Trophoblast cell (in vitro differentiated cells and primary cell): Measurements from ENCODE around the gene PRSS3.

Experiments used
- DNase-seq, 2 donors: peaks; one replicate each; pipeline ENCODE4 v3.0.0-alpha.2; 2016
- H2AFZ ChIP-seq: 2 replicates; pipeline ENCODE4 v1.6.1; 2013; ENCODE audit warnings: low read length, moderate library complexity, mild to moderate bottlenecking; ENCODE audit not compliant: insufficient read depth, poor library complexity
- H2AK5ac ChIP-seq: 2 replicates; pipeline ENCODE4 v1.6.1; 2013; ENCODE audit warnings: mild to moderate bottlenecking, low read length
- H2BK120ac ChIP-seq: 2 replicates; pipeline ENCODE4 v1.6.1; 2013; ENCODE audit warnings: low read length, mild to moderate bottlenecking, moderate library complexity; ENCODE audit not compliant: insufficient read depth, poor library complexity
- H2BK12ac ChIP-seq: 2 replicates; pipeline ENCODE4 v1.6.1; 2013; ENCODE audit warnings: mild to moderate bottlenecking, low read length, moderate library complexity
- H2BK5ac ChIP-seq: 2 replicates; pipeline ENCODE4 v1.6.1; 2013; ENCODE audit warnings: low read length, low read depth, moderate library complexity, mild to moderate bottlenecking; ENCODE audit not compliant: poor library complexity
- H3K14ac ChIP-seq: 2 replicates; pipeline ENCODE4 v1.6.1; 2013; ENCODE audit warnings: mild to moderate bottlenecking, low read length
- H3K18ac ChIP-seq: 2 replicates; pipeline ENCODE4 v1.6.1; 2013; ENCODE audit warnings: mild to moderate bottlenecking, low read length
- H3K23ac ChIP-seq: 2 replicates; pipeline ENCODE4 v1.6.1; 2013; ENCODE audit warnings: low read length
- H3K27ac ChIP-seq: 2 replicates; pipeline ENCODE4 v1.5.1; 2013; ENCODE audit warnings: low read depth, mild to moderate bottlenecking, inconsistent platforms, low read length, moderate library complexity
- H3K27me3 ChIP-seq: 2 replicates; pipeline ENCODE4 v1.6.1; 2013; ENCODE audit warnings: inconsistent platforms, mild to moderate bottlenecking, low read length, moderate library complexity; ENCODE audit not compliant: insufficient read depth
- H3K36me3 ChIP-seq, 2 experiments: 1 replicate in 1 of 2; 2 replicates in 1 of 2; pipeline ENCODE4 v1.6.1; 2013; ENCODE audit warnings: low read length in 2 of 2, mild to moderate bottlenecking in 2 of 2, moderate library complexity in 1 of 2; ENCODE audit not compliant: insufficient read depth in 2 of 2, control insufficient read depth in 1 of 2
- H3K4ac ChIP-seq: 2 replicates; pipeline ENCODE4 v1.6.1; 2013; ENCODE audit warnings: low read depth, mild to moderate bottlenecking, low read length, moderate library complexity
- H3K4me1 ChIP-seq, 2 experiments: 1 replicate in 1 of 2; 2 replicates in 1 of 2; pipeline ENCODE4 v1.6.1; 2013; ENCODE audit warnings: low read length in 2 of 2, mild to moderate bottlenecking in 2 of 2, moderate library complexity in 1 of 2; ENCODE audit not compliant: insufficient read depth in 2 of 2, control insufficient read depth in 1 of 2
- H3K4me2 ChIP-seq: 2 replicates; pipeline ENCODE4 v1.6.1; 2013; ENCODE audit warnings: inconsistent platforms, mild to moderate bottlenecking, low read length, moderate library complexity
- H3K4me3 ChIP-seq: 2 replicates; pipeline ENCODE4 v1.5.1; 2013; ENCODE audit warnings: mild to moderate bottlenecking, low read depth, low read length, inconsistent platforms
- H3K79me1 ChIP-seq: one replicate; pipeline ENCODE4 v1.6.1; 2013; ENCODE audit warnings: low read length
- H3K79me2 ChIP-seq: 2 replicates; pipeline ENCODE4 v1.6.1; 2013; ENCODE audit warnings: low read length, mild to moderate bottlenecking; ENCODE audit not compliant: control insufficient read depth, insufficient read depth, poor library complexity
- H3K9ac ChIP-seq: 2 replicates; pipeline ENCODE4 v1.6.1; 2013; ENCODE audit warnings: mild to moderate bottlenecking, low read length
- H3K9me3 ChIP-seq: 2 replicates; pipeline ENCODE4 v1.6.1; 2013; ENCODE audit warnings: low read depth, mild to moderate bottlenecking, control low read depth, inconsistent platforms, low read length; ENCODE audit not compliant: insufficient read depth
- H4K12ac ChIP-seq: 2 replicates; pipeline ENCODE4 v1.6.1; 2013; ENCODE audit warnings: low read depth, mild to moderate bottlenecking, low read length, moderate library complexity
- H4K8ac ChIP-seq: 2 replicates; pipeline ENCODE4 v1.6.1; 2013; ENCODE audit warnings: low read depth, mild to moderate bottlenecking, low read length, moderate library complexity
- H4K91ac ChIP-seq: one replicate; pipeline ENCODE4 v1.6.1; 2013; ENCODE audit warnings: low read depth, mild to moderate bottlenecking, low read length, moderate library complexity
- WGBS: extraction: QIAGEN DNeasy Blood & Tissue Kit; methylation state at CpG from one replicate; pipeline ENCODE4 v1.1.7; 2013; ENCODE audit warnings: missing lambda C conversion rate; ENCODE audit not compliant: insufficient read length, insufficient coverage; ENCODE audit errors: extremely low coverage; 5-methylcytosine and 5-hydroxymethylcytosine counted together

PRSS3 gene

DNA sequence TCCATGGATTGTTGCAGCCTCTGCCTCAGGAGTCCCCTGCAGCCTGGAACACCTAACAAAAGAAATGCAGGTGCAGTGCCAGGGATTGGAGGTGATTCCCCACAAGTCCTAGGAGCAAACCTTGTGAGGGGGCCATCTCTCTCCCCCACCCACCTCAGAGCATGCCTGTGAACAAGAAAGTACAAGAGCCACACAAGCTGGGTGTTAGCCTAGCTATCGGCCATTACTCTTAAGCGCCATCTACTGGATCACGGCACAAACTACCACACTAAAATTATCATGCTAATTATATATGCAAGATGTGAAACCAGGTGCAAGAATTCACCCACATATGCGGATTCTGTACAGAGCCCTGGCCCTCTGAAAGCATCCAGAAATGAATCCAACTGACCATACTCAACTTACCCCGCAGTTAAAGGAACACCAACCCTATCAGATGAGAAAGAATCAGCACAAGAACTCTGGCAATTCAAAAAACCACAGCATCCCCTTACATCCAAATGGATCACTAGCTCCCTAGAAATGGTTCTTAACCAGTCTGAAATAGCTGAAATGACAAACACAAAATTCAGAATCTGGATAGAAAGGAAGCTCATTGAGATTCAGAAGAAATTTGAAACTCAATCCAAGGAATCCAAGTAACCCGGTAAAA lies 16.5 kb upstream of the PRSS3 start:
- Histone ChIP-seq H3K9me3 (no peaks in the 10 kb centered on the region), H3K36me3 (no peaks in the 10 kb centered on the region), H2BK120ac (no peak overlapping the region), H3K18ac (no peak overlapping the region), H3K4ac (no peak overlapping the region), H4K91ac (no peak overlapping the region), H3K4me2 (no peak overlapping the region), H3K27ac (no peak overlapping the region), H3K79me1 (no peaks in the 10 kb centered on the region), H3K79me2 (no peaks in the 10 kb centered on the region), H4K12ac (no peak overlapping the region), H3K23ac (no peak overlapping the region), H2BK12ac (no peak overlapping the region), H3K14ac (no peak overlapping the region), H4K8ac (no peak overlapping the region), H3K9ac (no peak overlapping the region), H3K4me3 (no peak overlapping the region), H3K4me1 (no peaks in the 10 kb centered on the region), H2BK5ac (no peak overlapping the region), H2AK5ac (no peak overlapping the region), H3K27me3 (no peaks in the 10 kb centered on the region), H2AFZ (no peak overlapping the region)
- DNase-seq: peak; percentile 58 to 95
- no CpG with 5 or more reads among the region's 6 CpGs for WGBS

DNA sequence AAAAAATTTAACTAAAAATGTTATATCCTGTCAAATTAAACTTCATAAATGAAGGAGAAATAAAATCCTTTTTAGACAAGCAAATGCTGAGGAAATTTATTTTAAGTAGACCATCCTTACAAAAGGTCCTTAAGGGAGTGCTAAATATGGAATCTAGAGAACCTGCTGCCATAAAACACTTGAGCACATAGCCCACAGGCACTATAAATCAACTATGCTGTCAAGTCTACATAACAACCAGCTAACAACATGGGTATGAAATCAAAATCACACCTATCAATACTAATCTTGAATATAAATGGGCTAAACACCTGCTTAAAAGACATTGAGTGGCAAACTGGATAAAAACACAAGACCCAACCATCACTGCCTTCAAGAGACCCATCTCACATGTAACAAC lies 15.1 kb upstream of the PRSS3 start:
- no peak overlapping the region for H2AK5ac ChIP-seq
- no peak overlapping the region for H3K18ac ChIP-seq
- no peak overlapping the region for H2BK120ac ChIP-seq
- no peak for DNase-seq
- no peaks in the 10 kb centered on the region for H3K9me3 ChIP-seq
- H2AFZ ChIP-seq: no peak overlapping the region
- no peaks in the 10 kb centered on the region for H3K4me1 ChIP-seq
- H3K36me3 ChIP-seq: no peaks in the 10 kb centered on the region
- no peak overlapping the region for H3K4me2 ChIP-seq
- no peak overlapping the region for H4K91ac ChIP-seq
- H2BK5ac ChIP-seq: no peak overlapping the region
- H4K12ac ChIP-seq: no peak overlapping the region
- H3K23ac ChIP-seq: no peak overlapping the region
- no peak overlapping the region for H3K9ac ChIP-seq
- H3K27ac ChIP-seq: no peak overlapping the region
- no peaks in the 10 kb centered on the region for H3K79me2 ChIP-seq
- no peak overlapping the region for H3K14ac ChIP-seq
- H3K27me3 ChIP-seq: no peaks in the 10 kb centered on the region
- H4K8ac ChIP-seq: no peak overlapping the region
- H3K4ac ChIP-seq: no peak overlapping the region
- no peaks in the 10 kb centered on the region for H3K79me1 ChIP-seq
- no peak overlapping the region for H3K4me3 ChIP-seq
- no peak overlapping the region for H2BK12ac ChIP-seq

DNA sequence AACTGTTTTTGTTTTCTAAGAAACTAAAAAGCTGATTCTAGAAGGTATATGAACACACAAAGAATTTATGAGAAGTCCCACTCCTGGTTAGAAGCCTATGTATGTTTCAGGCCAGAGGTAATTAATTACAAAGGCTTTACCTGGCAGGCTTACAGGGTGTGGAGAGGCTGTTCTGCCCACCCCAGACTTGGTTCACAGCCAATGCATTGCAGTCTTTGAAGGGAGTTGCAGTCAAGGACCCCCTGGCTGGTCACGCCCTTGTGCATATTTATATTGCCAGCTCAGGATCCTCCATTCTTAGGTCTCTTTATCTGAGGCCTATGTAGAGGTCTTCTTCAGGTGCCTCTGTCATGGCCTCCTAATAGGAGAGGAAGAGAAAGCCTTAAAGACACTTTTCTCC lies 13.6 kb upstream of the PRSS3 start:
- Histone ChIP-seq H3K4me1 (no peaks in the 10 kb centered on the region), H3K4me2 (no peak overlapping the region), H4K8ac (no peak overlapping the region), H4K12ac (no peak overlapping the region), H3K27ac (no peak overlapping the region), H2AFZ (no peak overlapping the region), H3K79me2 (no peaks in the 10 kb centered on the region), H3K4ac (no peak overlapping the region), H3K23ac (no peak overlapping the region), H3K14ac (no peak overlapping the region), H2BK120ac (no peak overlapping the region), H4K91ac (no peak overlapping the region), H3K9me3 (no peaks in the 10 kb centered on the region), H3K79me1 (no peaks in the 10 kb centered on the region), H2BK5ac (no peak overlapping the region), H3K18ac (no peak overlapping the region), H2AK5ac (no peak overlapping the region), H3K9ac (no peak overlapping the region), H3K4me3 (no peak overlapping the region), H2BK12ac (no peak overlapping the region), H3K27me3 (no peaks in the 10 kb centered on the region), H3K36me3 (no peaks in the 10 kb centered on the region)
- WGBS: no CpG with 5 or more reads among the region's 1 CpG
- DNase-seq: no peak

DNA sequence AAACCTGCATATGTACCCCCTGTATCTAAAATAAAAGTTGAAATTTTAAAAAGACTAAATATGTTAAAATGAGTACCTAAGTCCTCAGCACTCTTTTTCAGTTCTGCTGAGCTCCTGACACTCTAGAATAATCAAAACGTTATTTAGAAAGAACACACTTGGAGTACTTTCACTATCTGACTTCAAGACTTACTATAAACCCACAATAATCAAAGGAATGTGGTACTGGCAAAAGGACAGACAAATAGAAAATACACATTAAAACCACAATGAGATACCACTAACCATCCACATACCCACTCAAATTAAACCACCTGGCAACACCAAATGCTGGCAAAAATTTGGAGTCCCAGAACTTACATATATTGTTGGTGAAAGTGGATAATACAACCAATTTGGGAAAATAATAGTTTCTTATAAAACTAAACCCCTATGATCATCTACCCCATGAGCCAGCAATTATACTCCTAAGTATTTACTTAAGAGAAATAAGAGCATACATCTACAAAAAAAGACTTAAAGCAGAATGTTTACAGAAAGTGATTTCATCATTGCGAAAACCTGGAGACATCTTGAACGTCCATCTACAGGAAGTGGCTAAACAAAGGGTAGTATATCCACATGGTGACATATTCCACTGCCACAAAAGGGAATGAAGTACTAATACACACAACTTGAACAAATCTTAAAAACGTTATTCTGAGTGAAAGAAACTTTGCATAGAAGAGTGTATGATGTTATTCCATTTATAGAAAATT lies 12.8 kb upstream of the PRSS3 start:
- no peak overlapping the region for H3K9ac ChIP-seq
- no peak overlapping the region for H3K4ac ChIP-seq
- no peaks in the 10 kb centered on the region for H3K79me2 ChIP-seq
- H3K9me3 ChIP-seq: no peaks in the 10 kb centered on the region
- DNase-seq: no peak
- no peak overlapping the region for H4K91ac ChIP-seq
- H2AK5ac ChIP-seq: no peak overlapping the region
- no peak overlapping the region for H3K4me2 ChIP-seq
- H2BK120ac ChIP-seq: no peak overlapping the region
- no peak overlapping the region for H2BK5ac ChIP-seq
- H4K12ac ChIP-seq: no peak overlapping the region
- H3K36me3 ChIP-seq: no peaks in the 10 kb centered on the region
- H2BK12ac ChIP-seq: no peak overlapping the region
- no peak overlapping the region for H3K23ac ChIP-seq
- no peak overlapping the region for H3K18ac ChIP-seq
- H3K14ac ChIP-seq: no peak overlapping the region
- no peaks in the 10 kb centered on the region for H3K27me3 ChIP-seq
- no peak overlapping the region for H2AFZ ChIP-seq
- WGBS: no CpG with 5 or more reads among the region's 4 CpGs
- no peak overlapping the region for H4K8ac ChIP-seq
- H3K4me3 ChIP-seq: no peak overlapping the region
- H3K4me1 ChIP-seq: no peaks in the 10 kb centered on the region
- no peaks in the 10 kb centered on the region for H3K79me1 ChIP-seq
- H3K27ac ChIP-seq: no peak overlapping the region
